Activated naive CD8-positive, alpha-beta T cell treated with anti-CD3 and anti-CD28 coated beads, Interleukin-2, amount 50 U/mL, for 16 hours (primary cell): Measurements from ENCODE around the gene TSGA10.
A peak's percentile ranks its signal among the peaks of the same experiment; 100 is the strongest.
"Not testable (repeated sequence)": the region's sequence is repeated elsewhere in the genome, so short reads cannot be mapped to it uniquely, and the experiment has no call there.

ENCODE experiments used
- DNase-seq: peaks from one replicate; pipeline ENCODE4 v3.0.0-alpha.2; 2020; ENCODE audit warnings: low read depth, low spot score

The TSGA10 gene

GRCh38 chr2:99154643-99155536 lies at the start of gene TSGA10, which contains the start of gene LIPT1:
TSS of gene TSGA10 (minus strand) at chr2:99154942. CDS start at chr2:99109439, 45,503 bp downstream.
TSS of gene LIPT1 (plus strand) at chr2:99154967. CDS start at chr2:99161958, 6,991 bp downstream.
- peak; percentile 81 for DNase-seq

GRCh38 chr2:99201959-99202678 lies 47.4 kb upstream of the TSGA10 start:
- no peak for DNase-seq

- no peak for DNase-seq
Observed at GRCh38 chr2:99200076-99200800, 45.5 kb upstream of the TSGA10 start.

- no peak for DNase-seq
Observed at GRCh38 chr2:99198103-99198841, 43.5 kb upstream of the TSGA10 start.

- not testable (repeated sequence) for DNase-seq
Observed at GRCh38 chr2:99192364-99192763, 37.6 kb upstream of the TSGA10 start.

GRCh38 chr2:99190548-99190947 lies 35.8 kb upstream of the TSGA10 start:
- no peak for DNase-seq

GRCh38 chr2:99188357-99188756 lies 33.6 kb upstream of the TSGA10 start:
- no peak for DNase-seq

GRCh38 chr2:99187011-99187410 lies 32.3 kb upstream of the TSGA10 start:
- DNase-seq: no peak

GRCh38 chr2:99184811-99185210 lies 30.1 kb upstream of the TSGA10 start:
- no peak for DNase-seq

- DNase-seq: no peak
Observed at GRCh38 chr2:99183025-99183424, 28.3 kb upstream of the TSGA10 start.

- DNase-seq: no peak
Observed at GRCh38 chr2:99181624-99182000, 26.9 kb upstream of the TSGA10 start.

GRCh38 chr2:99180755-99181623 lies 26.2 kb upstream of the TSGA10 start, which contains the start of the genes MITD1 and MRPL30:
TSS of gene MITD1 (minus strand) at chr2:99181058. CDS start at chr2:99180981, 77 bp downstream.
TSS of gene MRPL30 (plus strand) at chr2:99181184. CDS start at chr2:99186204, 5,020 bp downstream.
- DNase-seq: peak; percentile 77

GRCh38 chr2:99171377-99172140 lies 16.8 kb upstream of the TSGA10 start:
- DNase-seq: no peak

- no peak for DNase-seq
Observed at GRCh38 chr2:99169534-99169933, 14.8 kb upstream of the TSGA10 start.

- DNase-seq: no peak
Observed at GRCh38 chr2:99166218-99166617, 11.5 kb upstream of the TSGA10 start.

GRCh38 chr2:99159594-99159993 lies 4.9 kb upstream of the TSGA10 start:
- no peak for DNase-seq

GRCh38 chr2:99158599-99158998 lies 3.9 kb upstream of the TSGA10 start:
- DNase-seq: no peak

GRCh38 chr2:99156891-99157290 lies 2.1 kb upstream of the TSGA10 start:
- DNase-seq: no peak

GRCh38 chr2:99153921-99154604 lies 679 bp downstream of the TSGA10 start:
- DNase-seq: no peak
